ENCODE results near the gene RAPGEF1. TPM values are rescaled to one million over a fixed set of nuclear protein-coding genes. Genes with fewer than 3 reads are reported as not detected.

The RAPGEF1 gene
- total and polyA plus RNA-seq, 2 of the 13 experiments (the other 11 are each of a cell fraction or from before 2014, with no cell fraction given) = 21.2 to 38.9 TPM

- TF ChIP-seq TBX3 (IDR thresholded peaks at IDR 0.05; ENCODE audit: borderline replicate concordance) = peak; percentile 77; the same call in 1 of the 2 replicates
- no peak for TF ChIP-seq SOX13 (IDR thresholded peaks at IDR 0.05)
- TF ChIP-seq SOX13 (CRISPR knock-in tag; conservative IDR thresholded peaks at IDR 0.05 in 1 of 2, IDR thresholded peaks at IDR 0.05 in 1 of 2) = peak in 1 of 2 experiments; percentile 64; a peak in 1 of 4 replicates
- no peak for TF ChIP-seq KIAA2018 (CRISPR knock-in tag; IDR thresholded peaks at IDR 0.05; ENCODE audit: borderline replicate concordance)
- peak; percentile 35; the same call in 1 of the 2 replicates for TF ChIP-seq PAXIP1 (CRISPR knock-in tag; conservative IDR thresholded peaks at IDR 0.05)
- 0 out of 2 replicates have a peak, but pooled peaks have one; percentile 23 for TF ChIP-seq BCL6 (CRISPR knock-in tag; IDR thresholded peaks at IDR 0.05)
- 0 out of 2 replicates have a peak, but pooled peaks have one; percentile 33 for TF ChIP-seq ELF3 (CRISPR knock-in tag; IDR thresholded peaks at IDR 0.05)
- peak; percentile 69 for TF ChIP-seq ARID5B (CRISPR knock-in tag; IDR thresholded peaks at IDR 0.05)
- TF ChIP-seq, protein P1, sequence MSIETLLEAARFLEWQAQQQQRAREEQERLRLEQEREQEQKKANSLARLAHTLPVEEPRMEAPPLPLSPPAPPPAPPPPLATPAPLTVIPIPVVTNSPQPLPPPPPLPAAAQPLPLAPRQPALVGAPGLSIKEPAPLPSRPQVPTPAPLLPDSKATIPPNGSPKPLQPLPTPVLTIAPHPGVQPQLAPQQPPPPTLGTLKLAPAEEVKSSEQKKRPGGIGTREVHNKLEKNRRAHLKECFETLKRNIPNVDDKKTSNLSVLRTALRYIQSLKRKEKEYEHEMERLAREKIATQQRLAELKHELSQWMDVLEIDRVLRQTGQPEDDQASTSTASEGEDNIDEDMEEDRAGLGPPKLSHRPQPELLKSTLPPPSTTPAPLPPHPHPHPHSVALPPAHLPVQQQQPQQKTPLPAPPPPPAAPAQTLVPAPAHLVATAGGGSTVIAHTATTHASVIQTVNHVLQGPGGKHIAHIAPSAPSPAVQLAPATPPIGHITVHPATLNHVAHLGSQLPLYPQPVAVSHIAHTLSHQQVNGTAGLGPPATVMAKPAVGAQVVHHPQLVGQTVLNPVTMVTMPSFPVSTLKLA (IDR thresholded peaks at IDR 0.05) = peak; percentile 31; the same call in 1 of the 2 replicates
- TF ChIP-seq ZZZ3 (CRISPR knock-in tag; IDR thresholded peaks at IDR 0.05; ENCODE audit: borderline replicate concordance) = no peak
These were observed 8.6 kb downstream of the RAPGEF1 start (continued) for GRCh38 chr9:131731237-131731636.
